Measurements from ENCODE around the gene TUBB4A. TPM values are rescaled to one million over a fixed set of nuclear protein-coding genes. Genes with fewer than 3 reads are reported as not detected.
A peak's percentile ranks its signal among the peaks of the same experiment; 100 is the strongest.
"Not testable (repeated sequence)": the region's sequence is repeated elsewhere in the genome, so short reads cannot be mapped to it uniquely, and the experiment has no call there.

The TUBB4A gene
- total RNA-seq, 4 donors from 2014 or later, result 0.99 to 17.0 (median 4.8) TPM

DNA sequence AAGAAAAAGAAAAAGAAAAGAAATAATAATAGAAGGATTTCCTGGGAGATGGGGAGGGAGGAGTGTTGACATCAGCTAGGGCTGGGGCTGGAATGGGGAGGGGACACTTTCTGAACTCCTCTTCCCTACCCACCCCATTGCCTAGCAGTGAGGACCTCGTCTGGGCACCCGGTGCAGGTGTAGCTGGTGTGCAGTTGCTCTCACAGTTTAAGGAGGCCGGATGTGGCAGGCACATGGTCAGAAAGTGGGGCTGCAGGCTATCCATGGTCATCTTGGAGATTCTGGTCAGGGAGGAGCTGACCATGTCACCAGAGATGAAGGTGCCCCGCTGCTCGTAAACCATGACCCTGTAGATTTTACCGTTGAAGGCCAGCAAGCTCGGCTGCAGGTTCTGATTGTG lies 8.5 kb upstream of the TUBB4A start:
- TF ChIP-seq, protein P1, sequence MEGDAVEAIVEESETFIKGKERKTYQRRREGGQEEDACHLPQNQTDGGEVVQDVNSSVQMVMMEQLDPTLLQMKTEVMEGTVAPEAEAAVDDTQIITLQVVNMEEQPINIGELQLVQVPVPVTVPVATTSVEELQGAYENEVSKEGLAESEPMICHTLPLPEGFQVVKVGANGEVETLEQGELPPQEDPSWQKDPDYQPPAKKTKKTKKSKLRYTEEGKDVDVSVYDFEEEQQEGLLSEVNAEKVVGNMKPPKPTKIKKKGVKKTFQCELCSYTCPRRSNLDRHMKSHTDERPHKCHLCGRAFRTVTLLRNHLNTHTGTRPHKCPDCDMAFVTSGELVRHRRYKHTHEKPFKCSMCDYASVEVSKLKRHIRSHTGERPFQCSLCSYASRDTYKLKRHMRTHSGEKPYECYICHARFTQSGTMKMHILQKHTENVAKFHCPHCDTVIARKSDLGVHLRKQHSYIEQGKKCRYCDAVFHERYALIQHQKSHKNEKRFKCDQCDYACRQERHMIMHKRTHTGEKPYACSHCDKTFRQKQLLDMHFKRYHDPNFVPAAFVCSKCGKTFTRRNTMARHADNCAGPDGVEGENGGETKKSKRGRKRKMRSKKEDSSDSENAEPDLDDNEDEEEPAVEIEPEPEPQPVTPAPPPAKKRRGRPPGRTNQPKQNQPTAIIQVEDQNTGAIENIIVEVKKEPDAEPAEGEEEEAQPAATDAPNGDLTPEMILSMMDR (IDR thresholded peaks at IDR 0.05), result no peak
- TF ChIP-seq POLR2A (IDR thresholded peaks at IDR 0.05), result no peak
- WGBS, 2 donors, result 84 to 85% methylated on average over 7 of the region's 7 CpGs

DNA sequence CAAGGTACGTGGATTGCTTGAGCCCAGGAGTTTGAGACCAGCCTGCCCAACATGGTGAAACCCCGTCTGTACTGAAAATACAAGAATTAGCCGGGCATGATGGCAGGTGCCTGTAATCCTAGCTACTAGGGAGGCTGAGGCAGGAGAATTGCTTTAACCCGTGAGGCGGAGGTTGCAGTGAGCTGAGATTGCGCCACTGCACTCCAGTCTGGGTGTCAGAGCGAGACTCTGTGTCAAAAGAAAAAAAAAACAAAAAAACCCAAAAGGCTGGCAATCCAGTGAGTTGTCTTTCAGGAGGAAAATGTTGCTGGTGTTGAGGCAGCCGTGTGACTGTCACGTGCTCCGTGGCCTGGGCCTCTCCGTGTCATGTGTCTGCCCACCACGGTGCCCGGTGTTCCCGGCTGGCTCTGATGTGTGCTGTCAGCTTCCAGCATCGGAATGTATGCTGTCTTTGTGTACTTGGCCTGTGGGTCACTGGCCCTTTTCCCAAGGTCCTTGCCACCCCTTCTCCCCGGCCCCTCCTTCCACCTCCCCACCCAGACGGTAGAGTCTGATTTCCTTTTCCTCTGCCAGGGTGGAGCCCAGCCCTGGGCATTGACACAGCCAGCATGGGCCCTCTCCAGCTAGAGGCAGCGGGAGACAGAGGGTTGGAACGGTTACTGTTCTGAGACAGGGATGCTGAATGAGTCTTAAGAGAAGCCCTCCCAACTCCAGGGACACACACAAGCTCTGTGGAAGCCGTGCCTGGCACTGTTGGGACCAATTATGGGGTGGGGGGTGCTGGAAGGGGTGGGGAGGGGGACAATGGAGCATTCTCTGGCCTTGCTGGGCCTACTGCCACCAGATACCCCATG lies 7.2 kb upstream of the TUBB4A start:
- TF ChIP-seq POLR2A (IDR thresholded peaks at IDR 0.05), result no peak
- TF ChIP-seq, protein P1 (IDR thresholded peaks at IDR 0.05), result peak in 1 of 3 donors; percentile 33
- intact Hi-C loops (cut with DNase I; ENCODE audit: low total_unique reads), result no loop called here
- WGBS, 2 donors, result 52 to 60% methylated on average over 20 of the region's 20 CpGs
- no peak overlapping the region for H3K4me3 ChIP-seq (ENCODE audit: low read depth, poor library complexity, severe bottlenecking)
- DNase-seq (ENCODE audit: low spot score in 2 of 2), result peak; percentile 50 to 93

More for the DNA sequence above, 8.5 kb upstream of the TUBB4A start:
- no peak overlapping the region for H3K4me3 ChIP-seq (ENCODE audit: low read depth, poor library complexity, severe bottlenecking)
- intact Hi-C loops (cut with DNase I; ENCODE audit: low total_unique reads), result no loop called here
- no peak for DNase-seq (ENCODE audit: low spot score in 2 of 2)

DNA sequence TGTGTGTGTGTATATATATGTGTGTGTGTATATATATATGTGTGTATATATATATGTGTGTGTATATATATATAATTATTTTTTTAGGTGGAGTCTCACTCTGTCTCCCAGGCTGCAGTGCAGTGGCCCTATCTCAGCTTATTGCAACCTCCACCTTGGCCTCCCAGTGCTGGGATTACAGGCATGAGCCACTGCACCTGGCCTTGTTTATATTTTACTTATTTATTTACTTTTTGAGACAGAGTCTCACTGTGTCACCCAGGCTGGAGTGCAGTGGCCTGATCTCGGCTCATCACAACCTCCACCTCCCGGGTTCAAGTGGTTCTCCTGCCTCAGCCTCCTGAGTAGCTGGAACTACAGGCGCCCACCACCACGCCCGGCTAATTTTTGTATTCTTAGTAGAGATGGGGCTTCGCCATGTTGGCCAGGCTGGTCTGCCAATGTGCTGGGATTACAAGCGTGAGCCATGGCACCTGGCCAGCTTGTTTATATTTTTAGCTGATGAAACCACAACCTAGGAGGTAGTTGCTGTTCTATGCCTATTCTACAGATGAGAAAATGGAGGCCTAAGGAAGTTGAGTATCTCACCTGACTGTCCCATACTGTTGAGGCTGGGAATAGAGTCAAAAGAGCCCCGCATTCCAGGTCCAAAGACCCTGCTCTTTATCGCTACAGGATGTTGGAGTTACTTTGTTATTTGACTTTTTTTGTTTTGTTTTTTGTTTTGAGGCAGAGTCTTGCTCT lies 6.1 kb upstream of the TUBB4A start:
- H3K4me3 ChIP-seq (ENCODE audit: low read depth, poor library complexity, severe bottlenecking); intact Hi-C loops (cut with DNase I; ENCODE audit: low total_unique reads): not testable (repeated sequence)
- 84 to 86% methylated on average over 9 of the region's 9 CpGs for WGBS, 2 donors

DNA sequence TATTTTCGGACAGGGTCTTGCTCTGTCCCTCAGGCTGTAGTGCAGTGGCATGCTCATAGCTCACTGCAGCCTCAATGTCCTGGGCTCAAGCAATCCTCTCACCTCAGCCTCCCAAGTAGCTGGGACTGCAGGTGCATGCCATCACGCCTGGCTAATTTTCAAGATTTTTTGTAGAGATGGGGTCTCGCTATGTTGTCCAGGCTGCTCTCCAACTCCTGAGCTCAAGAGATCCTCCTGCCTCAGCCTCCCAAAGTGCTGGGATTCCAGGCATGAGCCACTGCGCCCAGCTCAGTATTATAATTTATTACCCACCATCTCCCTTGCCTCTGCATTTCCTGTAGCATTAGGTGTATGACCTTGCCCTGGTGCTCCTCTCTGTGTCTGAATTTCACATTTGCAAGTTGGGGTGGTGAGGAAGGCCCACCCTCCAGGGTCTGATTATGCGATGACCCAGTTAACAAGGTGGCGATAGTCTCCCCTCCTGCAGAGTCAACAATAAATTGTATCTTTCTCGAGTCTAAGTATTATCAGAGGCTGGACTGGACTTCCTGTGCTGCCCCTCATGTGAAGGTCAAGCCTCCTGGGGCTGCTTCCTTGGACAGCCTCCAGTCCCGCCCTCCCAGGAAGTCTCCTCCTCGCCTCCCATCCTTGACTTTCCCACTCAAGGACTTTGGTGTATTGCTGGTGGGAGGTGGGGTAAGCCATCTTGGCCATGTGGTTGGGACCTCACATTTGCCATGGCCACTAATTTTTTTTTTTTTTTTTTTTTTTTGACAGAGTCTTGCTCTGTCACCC lies 1.5 kb upstream of the TUBB4A start:
- intact Hi-C loops (cut with DNase I; ENCODE audit: low total_unique reads), result no loop called here
- no peak for DNase-seq (ENCODE audit: low spot score in 2 of 2)
- 78 to 79% methylated on average over 9 of the region's 9 CpGs for WGBS, 2 donors
- TF ChIP-seq POLR2A (IDR thresholded peaks at IDR 0.05), result no peak
- TF ChIP-seq, protein P1 (IDR thresholded peaks at IDR 0.05), result no peak
- H3K4me3 ChIP-seq (ENCODE audit: low read depth, poor library complexity, severe bottlenecking), result no peak overlapping the region

More for the DNA sequence above, 6.1 kb upstream of the TUBB4A start:
- not testable (repeated sequence) for DNase-seq (ENCODE audit: low spot score in 2 of 2)

DNA sequence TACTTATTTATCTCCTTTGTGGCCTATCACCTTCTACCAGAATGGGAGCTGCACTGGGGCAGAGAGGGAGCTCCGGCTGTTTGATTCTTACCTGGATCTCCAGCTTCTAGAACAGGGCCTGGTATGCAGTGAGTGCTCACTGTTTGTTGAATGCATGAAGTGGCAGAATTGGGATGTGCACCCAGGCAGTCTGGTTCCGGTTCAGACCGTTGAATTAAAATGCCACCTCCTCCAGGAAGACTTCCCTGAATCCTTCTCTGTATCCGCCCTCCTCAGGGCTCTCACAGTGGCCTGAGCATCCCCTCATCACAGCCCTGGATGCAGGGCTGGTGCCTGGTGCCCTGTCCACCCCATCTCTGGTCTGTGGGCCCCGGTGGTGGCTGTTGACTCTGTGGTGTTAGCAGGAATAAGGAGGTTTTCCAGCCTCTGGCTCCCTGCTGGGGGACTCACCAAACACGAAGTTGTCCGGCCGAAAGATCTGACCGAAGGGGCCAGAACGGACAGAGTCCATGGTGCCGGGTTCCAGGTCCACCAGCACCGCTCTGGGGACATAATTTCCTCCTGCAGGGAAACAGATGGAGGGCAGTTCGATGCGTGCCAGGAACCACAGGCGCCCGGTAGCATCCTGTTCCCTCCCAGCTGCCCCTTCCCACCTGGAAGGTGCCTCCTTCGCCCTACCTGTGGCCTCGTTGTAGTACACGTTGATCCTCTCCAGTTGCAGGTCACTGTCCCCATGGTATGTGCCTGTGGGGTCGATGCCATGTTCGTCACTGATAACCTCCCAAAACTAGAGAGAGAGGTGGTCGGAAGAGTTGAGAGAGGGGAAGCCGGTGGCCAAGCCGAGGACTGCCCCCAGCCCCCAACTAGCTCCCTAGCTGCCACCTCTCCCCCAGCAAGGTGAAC lies 1.0 kb downstream of the TUBB4A start:
- DNase-seq (ENCODE audit: low spot score in 2 of 2), result no peak
- intact Hi-C loops (cut with DNase I; ENCODE audit: low total_unique reads), result no loop called here
- TF ChIP-seq, protein P1 (IDR thresholded peaks at IDR 0.05), result no peak
- no peak for TF ChIP-seq POLR2A (IDR thresholded peaks at IDR 0.05)
- H3K4me3 ChIP-seq (ENCODE audit: low read depth, poor library complexity, severe bottlenecking), result no peak overlapping the region
- 65 to 67% methylated on average over 24 of the region's 24 CpGs for WGBS, 2 donors

All from lower leg skin (tissue), 4 donors.